Cardiac muscle cell (in vitro differentiated cells and primary cell): ENCODE measurements around the gene LTO1. TPM values are rescaled to one million over a fixed set of nuclear protein-coding genes. Genes with fewer than 3 reads are reported as not detected.

Experiments used
- DNase-seq, 2 donors: peaks; one replicate each; pipeline versions ENCODE4 v3.0.0 to v3.0.0-alpha.2; 2010 to 2017; ENCODE audit warnings: low read depth in 1 of 2, low spot score in 1 of 2
- H3K27ac ChIP-seq: fragments of 200-600 bp; sonication (generic); 2 replicates; pipeline ENCODE4 v1.5.1; 2016
- H3K27me3 ChIP-seq: fragments of 200-600 bp; sonication (generic); 2 replicates; pipeline ENCODE4 v1.6.0; 2016; ENCODE audit warnings: control low read depth
- H3K36me3 ChIP-seq: fragments of 200-600 bp; sonication (generic); 2 replicates; pipeline ENCODE4 v1.5.1; 2016; ENCODE audit warnings: control low read depth
- H3K4me1 ChIP-seq: fragments of 200-600 bp; sonication (generic); 2 replicates; pipeline ENCODE4 v1.8.1; 2017; ENCODE audit warnings: low read depth, mild to moderate bottlenecking, mixed run types
- H3K4me3 ChIP-seq: fragments of 200-600 bp; sonication (generic); 2 replicates; pipeline ENCODE4 v1.5.1; 2016; ENCODE audit warnings: mild to moderate bottlenecking
- H3K9me3 ChIP-seq: fragments of 200-600 bp; sonication (generic); 2 replicates; pipeline ENCODE4 v1.5.1; 2017; ENCODE audit warnings: low read depth, mild to moderate bottlenecking, control low read depth
- CTCF ChIP-seq: IDR thresholded peaks from 2 replicates; pipeline ENCODE4 v1.5.1; 2012; ENCODE audit warnings: low read depth, mild to moderate bottlenecking, low read length
- polyA plus RNA-seq: library from polyadenylated mRNA; unstranded; fragments of >200 nt; fragmentation: Nextera tagmentation; extraction: Ambion mirVana; gene quantifications from 2 replicates; pipeline ENCODE4 v1.2.1, GENCODE V29; 2016
- total RNA-seq: library from RNA; depleted of rRNA; stranded (reverse); fragments of >200 nt; gene quantifications from 2 replicates; pipeline ENCODE4 v1.2.3, GENCODE V29; 2016

LTO1 gene
- total and polyA plus RNA-seq, 2 experiments from 2014 or later = 23.0 to 26.2 TPM

- Histone ChIP-seq H3K27ac (no peak overlapping the region), H3K9me3 (no peaks in the 10 kb centered on the region), H3K4me3 (no peak overlapping the region), H3K27me3 (no peaks in the 10 kb centered on the region), H3K36me3 (peaks cover 4% of the 10 kb centered on the region), H3K4me1 (peaks cover 11% of the 10 kb centered on the region)
- TF ChIP-seq CTCF = no peak
- no peak for DNase-seq
Observed at GRCh38 chr11:69654660-69655478, 20.3 kb downstream of the LTO1 start.

- no peaks in the 10 kb centered on the region for H3K27me3 ChIP-seq
- H3K36me3 ChIP-seq = peaks cover 4% of the 10 kb centered on the region
- no peak for DNase-seq
- no peaks in the 10 kb centered on the region for H3K9me3 ChIP-seq
- no peak for TF ChIP-seq CTCF
- H3K4me3 ChIP-seq = no peak overlapping the region
- no peak overlapping the region for H3K27ac ChIP-seq
- peaks cover 11% of the 10 kb centered on the region for H3K4me1 ChIP-seq
Observed at GRCh38 chr11:69654001-69654659, 21.0 kb downstream of the LTO1 start.

- peaks cover 9% of the 10 kb centered on the region for H3K4me1 ChIP-seq
- no peak overlapping the region for H3K4me3 ChIP-seq
- H3K36me3 ChIP-seq = peaks cover 4% of the 10 kb centered on the region
- H3K27me3 ChIP-seq = no peaks in the 10 kb centered on the region
- H3K27ac ChIP-seq = no peak overlapping the region
- no peaks in the 10 kb centered on the region for H3K9me3 ChIP-seq
- no peak for TF ChIP-seq CTCF
- DNase-seq = no peak
Observed at GRCh38 chr11:69653406-69653960, 21.7 kb downstream of the LTO1 start.

GRCh38 chr11:69652999-69653398, 22.2 kb downstream of the LTO1 start:
- H3K9me3 ChIP-seq = no peaks in the 10 kb centered on the region
- H3K36me3 ChIP-seq = peaks cover 4% of the 10 kb centered on the region
- DNase-seq = no peak
- peaks cover 5% of the 10 kb centered on the region for H3K4me1 ChIP-seq
- no peak overlapping the region for H3K27ac ChIP-seq
- TF ChIP-seq CTCF = no peak
- H3K27me3 ChIP-seq = no peaks in the 10 kb centered on the region
- H3K4me3 ChIP-seq = no peak overlapping the region

- no peak for DNase-seq
- Histone ChIP-seq H3K27me3 (no peaks in the 10 kb centered on the region), H3K9me3 (no peaks in the 10 kb centered on the region), H3K4me3 (no peak overlapping the region), H3K4me1 (no peaks in the 10 kb centered on the region), H3K36me3 (peaks cover 4% of the 10 kb centered on the region), H3K27ac (no peak overlapping the region)
- no peak for TF ChIP-seq CTCF
Observed at GRCh38 chr11:69651834-69652620, 23.1 kb downstream of the LTO1 start.
